Esophagus squamous epithelium (tissue), 5 donors: ENCODE measurements around the gene LCA5. TPM values are rescaled to one million over a fixed set of nuclear protein-coding genes. Genes with fewer than 3 reads are reported as not detected.

ENCODE experiments used
- DNase-seq: peaks from one replicate; lab custom pipeline; 2025; lab: John Stamatoyannopoulos, UW
- H3K27ac ChIP-seq, 4 donors: fragments of 200-600 bp; sonication (generic); one replicate each; pipeline ENCODE4 v1.5.1; 2016 to 2019; ENCODE audit warnings: mild to moderate bottlenecking in 1 of 4
- H3K27me3 ChIP-seq, 4 donors: fragments of 200-600 bp; sonication (generic); 1 replicate in 3 of 4; 2 replicates in 1 of 4; pipeline versions ENCODE4 v1.5.1 to v1.6.0; 2017 to 2021; ENCODE audit warnings: antibody characterized with exemption in 1 of 4
- H3K36me3 ChIP-seq, 3 donors: fragments of 200-600 bp; sonication (generic); one replicate each; pipeline ENCODE4 v1.5.1; 2016 to 2019
- H3K4me1 ChIP-seq, 3 donors: fragments of 200-600 bp; sonication (generic); one replicate each; pipeline ENCODE4 v1.5.1; 2017 to 2019
- H3K4me3 ChIP-seq, 4 donors: fragments of 200-600 bp; sonication (generic); 1 replicate in 3 of 4; 2 replicates in 1 of 4; pipeline ENCODE4 v1.5.1; 2016 to 2019; ENCODE audit warnings: mild to moderate bottlenecking in 2 of 4, moderate library complexity in 1 of 4
- H3K9me3 ChIP-seq, 3 donors: fragments of 200-600 bp; sonication (generic); one replicate each; pipeline ENCODE4 v1.5.1; 2016 to 2019
- CTCF ChIP-seq, 6 experiments: fragments of 450-650 bp in 4 of 6; fragments of 200-600 bp in 2 of 6; sonication (generic) in 2 of 6; IDR thresholded peaks; one replicate each; pipeline ENCODE4 v1.5.1; 2016 to 2019; ENCODE audit warnings: antibody characterized with exemption in 6 of 6, mild to moderate bottlenecking in 4 of 6, moderate library complexity in 4 of 6
- POLR2A ChIP-seq, 4 donors: fragments of 450-650 bp; IDR thresholded peaks; one replicate each; pipeline ENCODE4 v1.6.1; 2017; ENCODE audit warnings: antibody characterized with exemption in 4 of 4, mild to moderate bottlenecking in 4 of 4, moderate library complexity in 3 of 4
- WGBS, 2 donors: methylation state at CpG; one replicate each; pipeline ENCODE4 v1.1.5; 2018; 5-methylcytosine and 5-hydroxymethylcytosine counted together
- intact Hi-C: fragments of 100-400 bp; cut with DNase I; formaldehyde crosslinking; loops from one replicate; pipeline ENCODE4 v1.15.0; 2022
- total RNA-seq, 4 donors: library from RNA; depleted of rRNA; stranded (reverse); fragments of >200 nt; gene quantifications; one replicate each; pipeline ENCODE4 v1.1.0, GENCODE V29; 2016
- donor health status: DM: yes; HTN: yes; CAD: no.

LCA5 gene
- total RNA-seq, 4 donors from 2014 or later, result 1.2 to 3.6 (median 2.4) TPM

GRCh38 chr6:79468116-79468515, 69.1 kb downstream of the LCA5 start:
- WGBS, 2 donors, result 38 to 62% methylated on average over 2 of the region's 2 CpGs
- H3K27me3 ChIP-seq, result no peaks in the 10 kb centered on the region
- no peak overlapping the region for H3K27ac ChIP-seq
- H3K9me3 ChIP-seq, result no peaks in the 10 kb centered on the region
- no peak for DNase-seq
- TF ChIP-seq CTCF (IDR thresholded peaks at IDR 0.05) (no peak), POLR2A (IDR thresholded peaks at IDR 0.05) (no peak)
- intact Hi-C loops, result no loop called here
- H3K4me3 ChIP-seq, result no peak overlapping the region
- peaks cover 0 to 19% (median 0%) of the 10 kb centered on the region in 3 donors for H3K4me1 ChIP-seq
- H3K36me3 ChIP-seq, result no peaks in the 10 kb centered on the region

- peaks cover 0 to 19% (median 0%) of the 10 kb centered on the region in 3 donors for H3K4me1 ChIP-seq
- no peaks in the 10 kb centered on the region for H3K27me3 ChIP-seq
- intact Hi-C loops, result no loop called here
- WGBS, 2 donors, result 8 to 20% methylated on average over 2 of the region's 2 CpGs
- TF ChIP-seq CTCF (IDR thresholded peaks at IDR 0.05) (no peak), POLR2A (IDR thresholded peaks at IDR 0.05) (no peak)
- no peak overlapping the region for H3K4me3 ChIP-seq
- no peak for DNase-seq
- no peaks in the 10 kb centered on the region for H3K9me3 ChIP-seq
- H3K27ac ChIP-seq, result no peak overlapping the region
- no peaks in the 10 kb centered on the region for H3K36me3 ChIP-seq
These were observed 69.5 kb downstream of the LCA5 start for GRCh38 chr6:79467716-79468115.

- Histone ChIP-seq H3K4me3 (no peak overlapping the region), H3K27ac (no peak overlapping the region), H3K36me3 (no peaks in the 10 kb centered on the region), H3K9me3 (no peaks in the 10 kb centered on the region), H3K4me1 (peaks cover 0 to 19% (median 0%) of the 10 kb centered on the region in 3 donors), H3K27me3 (no peaks in the 10 kb centered on the region)
- 12 to 15% methylated on average over 6 of the region's 6 CpGs for WGBS, 2 donors
- TF ChIP-seq CTCF (IDR thresholded peaks at IDR 0.05) (peak in 5 of 6 experiments; percentile 32 to 67 (median 41)), POLR2A (IDR thresholded peaks at IDR 0.05) (no peak)
- no peak for DNase-seq
- intact Hi-C loops, result no loop called here
These were observed 70.9 kb downstream of the LCA5 start for GRCh38 chr6:79466207-79466834.

- H3K4me1 ChIP-seq, result peaks cover 0 to 17% (median 0%) of the 10 kb centered on the region in 3 donors
- no peak overlapping the region for H3K27ac ChIP-seq
- H3K36me3 ChIP-seq, result no peaks in the 10 kb centered on the region
- intact Hi-C loops, result no loop called here
- H3K4me3 ChIP-seq, result no peak overlapping the region
- no peak for DNase-seq
- no peaks in the 10 kb centered on the region for H3K9me3 ChIP-seq
- H3K27me3 ChIP-seq, result no peaks in the 10 kb centered on the region
- 67 to 86% methylated on average over 4 of the region's 4 CpGs for WGBS, 2 donors
- TF ChIP-seq CTCF (IDR thresholded peaks at IDR 0.05) (no peak), POLR2A (IDR thresholded peaks at IDR 0.05) (no peak)
These were observed 71.8 kb downstream of the LCA5 start for GRCh38 chr6:79465381-79465780.

- H3K4me3 ChIP-seq, result no peak overlapping the region
- H3K4me1 ChIP-seq, result peaks cover 0 to 13% (median 0%) of the 10 kb centered on the region in 3 donors
- no peaks in the 10 kb centered on the region for H3K27me3 ChIP-seq
- 37 to 54% methylated on average over 4 of the region's 4 CpGs for WGBS, 2 donors
- intact Hi-C loops, result no loop called here
- no peak for TF ChIP-seq POLR2A (IDR thresholded peaks at IDR 0.05)
- TF ChIP-seq CTCF (IDR thresholded peaks at IDR 0.05), result no peak
- DNase-seq, result no peak
- H3K27ac ChIP-seq, result no peak overlapping the region
- no peaks in the 10 kb centered on the region for H3K9me3 ChIP-seq
- H3K36me3 ChIP-seq, result no peaks in the 10 kb centered on the region
These were observed 73.6 kb downstream of the LCA5 start for GRCh38 chr6:79463621-79464050.
